ENCODE measurements around the gene PLCXD1.

GRCh38 chrX:320126-320783, 39.1 kb downstream of the PLCXD1 start:
- TF ChIP-seq CTCF (IDR thresholded peaks at IDR 0.05 in 8 of 11, conservative IDR thresholded peaks at IDR 0.05 in 3 of 11) (no peak), POLR2A (IDR thresholded peaks at IDR 0.05) (no peak)

Measured in spleen (tissue), 7 donors.